Vagina (tissue), 2 donors: ENCODE results near the gene PRDM2.

Experiments used
- CTCF ChIP-seq, 3 experiments: fragments of 450-650 bp in 2 of 3; fragments of 200-600 bp in 1 of 3; sonication (generic) in 1 of 3; IDR thresholded peaks; one replicate each; pipeline ENCODE4 v1.5.1; 2017 to 2019; ENCODE audit warnings: antibody characterized with exemption in 3 of 3, mild to moderate bottlenecking in 2 of 3, moderate library complexity in 2 of 3
- POLR2A ChIP-seq, 2 donors: fragments of 450-650 bp; IDR thresholded peaks; one replicate each; pipeline ENCODE4 v1.6.1; 2017; ENCODE audit warnings: antibody characterized with exemption in 2 of 2, mild to moderate bottlenecking in 2 of 2, moderate library complexity in 2 of 2
- POLR2AphosphoS5 ChIP-seq, 2 donors: sonication (generic); formaldehyde crosslinking; IDR thresholded peaks; one replicate each; pipeline ENCODE4 v1.9.0; 2017; ENCODE audit warnings: antibody characterized with exemption in 2 of 2, mild to moderate bottlenecking in 2 of 2, low read depth in 1 of 2; ENCODE audit not compliant: insufficient read depth in 1 of 2

GRCh38 chr1:13836631-13837030 lies 136.6 kb downstream of the PRDM2 start:
- TF ChIP-seq CTCF (IDR thresholded peaks at IDR 0.05) (no peak), POLR2A (IDR thresholded peaks at IDR 0.05) (no peak), POLR2AphosphoS5 (IDR thresholded peaks at IDR 0.05; ENCODE audit: insufficient read depth in 1 of 2, low read depth in 1 of 2) (no peak)
